CD4-positive, alpha-beta memory T cell (primary cell): ENCODE data around the gene CDK6. TPM values are rescaled to one million over a fixed set of nuclear protein-coding genes. Genes with fewer than 3 reads are reported as not detected.

Experiments used
- CTCF ChIA-PET: fragments of 350-600 bp; sonication (Branson Sonifier 250); formaldehyde crosslinking; loops from one replicate; lab custom pipeline; 2021; ENCODE audit warnings: inconsistent platforms; ENCODE audit not compliant: partially characterized antibody; lab: Charles Lee
- POLR2A ChIA-PET: fragments of 350-600 bp; sonication (Branson Sonifier 250); formaldehyde crosslinking; loops from one replicate; lab custom pipeline; 2021; ENCODE audit not compliant: partially characterized antibody; lab: Charles Lee
- DNase-seq, 5 donors: peaks; one replicate each; pipeline versions ENCODE4 v3.0.0 to v3.0.0-alpha.2; 2020 to 2022; ENCODE audit warnings: mixed read lengths in 1 of 5
- H3K27ac ChIP-seq: one replicate; pipeline ENCODE4 v1.7.0; 2013; ENCODE audit warnings: low read depth, low read length
- H3K27me3 ChIP-seq: 2 replicates; pipeline ENCODE4 v1.7.0; 2013; ENCODE audit warnings: mild to moderate bottlenecking, low read length, moderate library complexity; ENCODE audit not compliant: insufficient read depth
- H3K36me3 ChIP-seq: 2 replicates; pipeline ENCODE4 v1.7.0; 2013; ENCODE audit warnings: mild to moderate bottlenecking, low read length, moderate library complexity; ENCODE audit not compliant: insufficient read depth
- H3K4me1 ChIP-seq: 2 replicates; pipeline ENCODE4 v1.7.0; 2013; ENCODE audit warnings: mild to moderate bottlenecking, low read length, moderate library complexity; ENCODE audit not compliant: insufficient read depth
- H3K4me3 ChIP-seq, 2 donors: one replicate each; pipeline ENCODE4 v1.7.0; 2013; ENCODE audit warnings: low read length in 2 of 2, mild to moderate bottlenecking in 1 of 2
- H3K9me3 ChIP-seq, 2 donors: one replicate each; pipeline ENCODE4 v1.7.0; 2013; ENCODE audit warnings: low read length in 2 of 2, control low read depth in 1 of 2; ENCODE audit not compliant: control insufficient read depth in 1 of 2
- H3K27ac Mint-ChIP-seq, 7 donors: one replicate each; pipeline ENCODE4 v1.8.0; 2020 to 2021; ENCODE audit warnings: mixed read lengths in 7 of 7, mild to moderate bottlenecking in 6 of 7, inconsistent platforms in 3 of 7, moderate library complexity in 3 of 7
- H3K27me3 Mint-ChIP-seq, 2 donors: one replicate each; pipeline ENCODE4 v1.8.0; 2020 to 2021; ENCODE audit warnings: mixed read lengths in 2 of 2
- H3K36me3 Mint-ChIP-seq, 2 donors: one replicate each; pipeline ENCODE4 v1.8.0; 2020 to 2021; ENCODE audit warnings: mixed read lengths in 2 of 2, inconsistent platforms in 1 of 2, mild to moderate bottlenecking in 1 of 2
- H3K4me1 Mint-ChIP-seq, 4 donors: one replicate each; pipeline ENCODE4 v1.8.0; 2020 to 2021; ENCODE audit warnings: mixed read lengths in 4 of 4, mild to moderate bottlenecking in 1 of 4
- H3K4me3 Mint-ChIP-seq, 8 donors: one replicate each; pipeline ENCODE4 v1.8.0; 2020 to 2021; ENCODE audit warnings: mixed read lengths in 8 of 8, mild to moderate bottlenecking in 7 of 8, moderate library complexity in 6 of 8, inconsistent platforms in 3 of 8
- H3K9me3 Mint-ChIP-seq, 8 donors: one replicate each; pipeline ENCODE4 v1.8.0; 2020 to 2021; ENCODE audit warnings: mixed read lengths in 8 of 8, mild to moderate bottlenecking in 5 of 8, inconsistent platforms in 3 of 8, moderate library complexity in 1 of 8
- intact Hi-C: fragments of 100-400 bp; cut with micrococcal nuclease; formaldehyde crosslinking; loops from one replicate; pipeline ENCODE4 v1.15.1; 2023
- polyA plus RNA-seq, 2 donors: library from polyadenylated mRNA; unstranded; fragments of 300-500 nt; fragmentation: Illumina TruSeq; gene quantifications; one replicate each; pipeline ENCODE4 v1.2.3, GENCODE V29; 2021
- total RNA-seq, 2 experiments: library from RNA; stranded (reverse); gene quantifications; one replicate each; pipeline ENCODE4 v1.2.3, GENCODE V29; 2021

Gene CDK6
- total and polyA plus RNA-seq, 4 experiments from 2014 or later, result 18.4 to 23.6 (median 21.1) TPM

DNA sequence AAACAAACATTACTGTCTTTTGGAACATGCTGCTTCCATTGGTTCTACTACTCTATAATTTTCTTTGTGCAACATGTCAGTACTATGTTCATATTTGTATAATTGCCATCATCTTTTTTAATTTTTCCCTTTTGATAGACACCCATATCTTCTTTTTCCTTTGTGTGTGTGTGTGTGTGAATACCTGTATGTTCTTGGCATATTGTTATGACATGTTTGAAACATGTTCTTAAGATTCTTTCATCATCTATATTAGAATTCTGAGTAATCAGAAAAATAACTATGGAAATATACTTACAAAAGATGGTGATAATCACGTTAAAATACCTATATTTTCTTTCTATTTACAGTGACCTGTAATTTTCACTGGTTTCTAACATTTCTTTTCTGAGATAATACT lies 3.5 kb upstream of the CDK6 start:
- Histone ChIP-seq H3K27ac (no peak overlapping the region), H3K4me1 (no peaks in the 10 kb centered on the region), H3K4me3 (no peak overlapping the region), H3K27me3 (no peaks in the 10 kb centered on the region), H3K36me3 (no peaks in the 10 kb centered on the region), H3K9me3 (no peaks in the 10 kb centered on the region)
- H3K9me3 Mint-ChIP-seq, result peaks cover 0 to 2% (median 0%) of the 10 kb centered on the region in 8 donors
- H3K4me3 Mint-ChIP-seq, result no peak overlapping the region
- intact Hi-C loops, result loop anchor here (5.0 to 10.0 kb wide), 3 partner anchors 595 to 958 kb away; partner anchors contain the start of genes ANKIB1, CYP51A1, KRIT1 and MTERF1
- peaks cover 5 to 17% (median 11%) of the 10 kb centered on the region in 4 donors for H3K4me1 Mint-ChIP-seq
- no peak for DNase-seq
- no peak overlapping the region for H3K27ac Mint-ChIP-seq
- CTCF ChIA-PET, result no interaction called here
- H3K27me3 Mint-ChIP-seq, result no peaks in the 10 kb centered on the region
- POLR2A ChIA-PET, result interaction anchor here (1.0 kb wide), 2 partner anchors 9 to 312 kb away, joined by 3 to 4 read pairs; partner anchors contain the start of genes PEX1 and RBM48
- H3K36me3 Mint-ChIP-seq, result peaks cover 0 to 11% of the 10 kb centered on the region in 2 donors

DNA sequence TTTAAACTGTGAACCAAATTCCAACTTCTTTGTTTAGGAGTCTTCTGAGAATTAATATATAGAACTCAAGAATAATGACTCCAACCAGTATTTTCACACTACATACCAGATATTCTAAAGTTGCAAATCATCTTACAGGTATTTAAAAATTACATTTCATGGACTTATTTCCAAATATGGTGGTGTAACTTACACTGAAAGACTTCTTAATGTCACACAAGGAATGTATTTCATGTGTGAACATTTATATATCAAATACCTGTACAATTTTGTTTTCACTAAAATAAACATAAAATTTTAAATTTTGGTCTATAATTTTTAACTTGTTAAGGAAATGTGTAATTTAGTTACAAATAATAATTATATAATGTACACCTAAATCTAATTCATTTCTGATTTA lies 2.6 kb upstream of the CDK6 start:
- ChIA-PET POLR2A (interaction anchor here (1.0 kb wide), 1 partner anchor 311 kb away, joined by 4 read pairs; the partner anchor contains the start of genes PEX1 and RBM48), CTCF (interaction anchor here (0.6 kb wide), 1 partner anchor 246 kb away, joined by 3 read pairs; no protein-coding TSS in a partner anchor)
- intact Hi-C loops, result loop anchor here (5.0 to 10.0 kb wide), 3 partner anchors 594 to 957 kb away; partner anchors contain the start of genes ANKIB1, CYP51A1, KRIT1 and MTERF1
- H3K27me3 ChIP-seq, result no peaks in the 10 kb centered on the region
- Mint-ChIP-seq H3K27ac (no peak overlapping the region), H3K36me3 (peaks cover 0 to 15% of the 10 kb centered on the region in 2 donors), H3K4me1 (peaks cover 5 to 19% (median 11%) of the 10 kb centered on the region in 4 donors), H3K27me3 (no peaks in the 10 kb centered on the region), H3K9me3 (peaks cover 0 to 2% (median 0%) of the 10 kb centered on the region in 8 donors), H3K4me3 (no peak overlapping the region)
- DNase-seq, result no peak
- no peaks in the 10 kb centered on the region for H3K36me3 ChIP-seq
- H3K27ac ChIP-seq, result no peak overlapping the region
- H3K9me3 ChIP-seq, result no peaks in the 10 kb centered on the region
- H3K4me3 ChIP-seq, result no peak overlapping the region
- H3K4me1 ChIP-seq, result no peaks in the 10 kb centered on the region

DNA sequence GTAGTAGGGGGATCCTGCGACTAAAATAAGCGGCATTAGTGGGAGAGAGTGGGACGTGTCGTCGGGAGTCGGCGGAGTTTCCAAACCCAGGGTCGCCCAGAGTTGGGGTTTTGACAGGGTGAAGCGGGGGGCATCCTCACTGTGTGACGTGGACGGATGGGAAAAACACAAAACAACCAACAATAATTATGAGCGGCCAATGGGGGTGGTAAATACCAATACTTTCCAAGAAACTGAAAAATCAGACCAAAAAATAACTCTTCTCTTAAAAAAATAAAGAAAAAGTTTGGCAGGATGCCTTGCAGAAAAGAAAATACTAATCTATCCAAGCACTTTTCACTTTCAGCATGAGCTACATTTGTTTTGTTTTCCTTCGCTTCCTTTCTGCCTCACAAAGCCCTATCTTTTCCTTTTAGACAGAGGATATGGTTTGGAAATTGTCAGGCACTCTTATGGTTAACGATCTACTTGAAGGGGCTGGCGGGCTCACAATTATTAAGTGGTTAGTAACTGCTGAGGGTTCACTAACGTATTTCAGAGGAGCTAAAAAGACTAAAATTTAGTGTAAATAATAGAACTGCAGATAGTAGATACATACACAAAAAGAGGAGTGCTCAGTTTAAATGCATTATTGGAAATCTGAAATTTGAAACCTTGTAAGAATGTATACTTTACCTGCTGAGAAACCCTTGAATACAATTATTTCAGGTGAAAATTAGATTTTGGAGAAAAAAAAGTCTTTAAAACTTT lies 802 bp upstream of the CDK6 start:
- no peaks in the 10 kb centered on the region for H3K9me3 ChIP-seq

DNA sequence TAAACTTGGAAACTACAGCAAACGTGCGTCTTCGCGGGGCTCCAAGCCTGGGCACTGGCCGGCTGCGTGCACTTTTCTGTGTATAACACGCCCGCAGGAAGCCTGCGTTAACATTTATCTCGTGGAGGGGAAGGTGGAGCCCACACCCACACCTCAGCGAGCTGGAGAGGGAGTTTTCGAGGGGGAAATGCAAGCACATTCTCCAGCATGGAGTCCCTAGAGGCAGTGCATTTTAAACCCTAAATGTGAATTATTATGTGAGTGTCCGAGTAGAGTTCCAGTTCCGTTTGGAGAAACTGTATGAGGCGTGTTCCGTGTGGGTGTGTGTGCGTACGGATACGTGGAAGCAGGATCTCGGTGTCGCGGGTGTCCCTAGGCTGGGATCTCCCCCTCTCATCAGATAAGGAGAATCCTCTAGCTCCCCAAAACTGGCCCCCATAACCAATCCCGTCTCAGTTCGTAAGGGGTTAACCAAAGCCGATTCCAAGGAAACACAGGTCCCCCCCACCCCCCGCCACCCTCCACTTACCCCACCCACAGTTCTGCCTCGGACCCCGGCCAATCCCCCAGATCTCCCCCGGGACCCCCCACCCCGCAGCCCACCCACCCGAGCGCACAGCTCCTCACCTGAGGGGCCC lies 403 bp downstream of the CDK6 start:
- Mint-ChIP-seq H3K27me3 (no peaks in the 10 kb centered on the region), H3K9me3 (peaks cover 0 to 2% (median 0%) of the 10 kb centered on the region in 8 donors), H3K4me1 (peaks cover 20 to 48% (median 30%) of the 10 kb centered on the region in 4 donors), H3K27ac (peak overlapping the region; percentile 77 to 96 (median 87)), H3K36me3 (peaks cover 0 to 34% of the 10 kb centered on the region in 2 donors), H3K4me3 (peak overlapping the region; percentile 89 to 99 (median 96))
- peak overlapping the region; percentile 39 to 89 for H3K4me3 ChIP-seq
- H3K36me3 ChIP-seq, result no peaks in the 10 kb centered on the region
- no peaks in the 10 kb centered on the region for H3K27me3 ChIP-seq
- peak; percentile 40 to 75 (median 53) for DNase-seq
- CTCF ChIA-PET, result interaction anchor here (0.8 to 1.4 kb wide), 2 partner anchors 203 to 215 kb away, joined by 3 read pairs; no protein-coding TSS in a partner anchor
- no peaks in the 10 kb centered on the region for H3K9me3 ChIP-seq
- intact Hi-C loops, result loop anchor here (1.0 to 10.0 kb wide), 6 partner anchors 69 to 954 kb away; partner anchors contain the start of genes ANKIB1, CYP51A1, FAM133B and KRIT1
- POLR2A ChIA-PET, result interaction anchor here (0.6 to 2.4 kb wide), 17 partner anchors 10 to 396 kb away, joined by 3 to 11 read pairs (median 4); partner anchors contain the start of genes FAM133B, GATAD1, PEX1 and RBM48
- peaks cover 17% of the 10 kb centered on the region for H3K4me1 ChIP-seq
- H3K27ac ChIP-seq, result peak overlapping the region; percentile 68

More for the DNA sequence above, 802 bp upstream of the CDK6 start:
- Mint-ChIP-seq H3K27me3 (no peaks in the 10 kb centered on the region), H3K36me3 (peaks cover 0 to 28% of the 10 kb centered on the region in 2 donors), H3K9me3 (peaks cover 0 to 2% (median 0%) of the 10 kb centered on the region in 8 donors), H3K4me3 (peak overlapping the region; percentile 88 to 93 (median 92)), H3K4me1 (peaks cover 10 to 36% (median 19%) of the 10 kb centered on the region in 4 donors), H3K27ac (peak overlapping the region; percentile 77 to 94 (median 89))
- Histone ChIP-seq H3K27me3 (no peaks in the 10 kb centered on the region), H3K4me3 (peak overlapping the region in 1 of 2 donors; percentile 30), H3K4me1 (peaks cover 5% of the 10 kb centered on the region), H3K27ac (no peak overlapping the region), H3K36me3 (no peaks in the 10 kb centered on the region)
- intact Hi-C loops, result loop anchor here (5.0 to 10.0 kb wide), 3 partner anchors 592 to 955 kb away; partner anchors contain the start of genes ANKIB1, CYP51A1, KRIT1 and MTERF1
- ChIA-PET POLR2A (interaction anchor here (0.7 to 2.4 kb wide), 12 partner anchors 14 to 395 kb away, joined by 3 to 11 read pairs (median 4); partner anchors contain the start of genes FAM133B, GATAD1, PEX1 and RBM48), CTCF (interaction anchor here (1.5 kb wide), 1 partner anchor 27 kb away, joined by 4 read pairs; no protein-coding TSS in a partner anchor)
- no peak for DNase-seq

DNA sequence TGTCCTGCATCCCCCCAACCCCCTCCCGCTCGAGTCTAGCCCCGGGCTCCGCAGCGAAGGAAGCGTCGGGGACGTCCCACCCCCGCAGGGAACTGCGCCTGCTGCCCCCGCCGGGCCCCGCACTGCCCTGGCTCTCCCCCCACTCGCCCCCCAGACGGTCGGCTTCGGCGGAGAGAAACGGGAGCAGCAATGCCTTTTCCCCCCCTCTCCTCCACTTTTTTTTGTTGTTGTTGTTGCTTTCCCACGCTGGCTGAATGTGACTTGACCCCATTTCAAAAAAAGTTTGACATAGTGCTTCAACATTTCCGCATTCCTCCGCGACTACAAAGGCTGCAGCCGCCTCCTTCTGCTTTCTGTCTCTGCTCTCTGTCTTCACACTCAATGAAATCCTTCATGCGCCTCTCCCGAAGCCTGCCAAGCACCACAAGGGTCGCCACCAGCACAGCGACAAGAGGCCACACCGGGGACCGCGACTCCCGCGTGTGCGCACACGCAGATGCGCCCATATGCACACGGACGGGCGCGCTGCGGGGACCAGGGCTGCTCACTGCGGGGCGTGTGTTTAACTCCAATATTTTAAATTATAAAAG lies 1.0 kb downstream of the CDK6 start:
- Mint-ChIP-seq H3K36me3 (peaks cover under 1 to 38% of the 10 kb centered on the region in 2 donors), H3K27me3 (no peaks in the 10 kb centered on the region), H3K27ac (peak overlapping the region; percentile 77 to 96 (median 89)), H3K4me1 (peaks cover 26 to 54% (median 36%) of the 10 kb centered on the region in 4 donors), H3K9me3 (peaks cover 0 to 2% (median 0%) of the 10 kb centered on the region in 8 donors), H3K4me3 (peak overlapping the region; percentile 89 to 99 (median 96))
- Histone ChIP-seq H3K36me3 (no peaks in the 10 kb centered on the region), H3K4me3 (peak overlapping the region; percentile 39 to 89), H3K27ac (peak overlapping the region; percentile 68), H3K27me3 (no peaks in the 10 kb centered on the region), H3K9me3 (no peaks in the 10 kb centered on the region), H3K4me1 (peaks cover 23% of the 10 kb centered on the region)
- POLR2A ChIA-PET, result interaction anchor here (1.0 to 5.2 kb wide), 10 partner anchors 11 to 396 kb away, joined by 3 to 82 read pairs (median 6); partner anchors contain the start of genes PEX1, RBM48 and VPS50
- peak; percentile 54 to 68 (median 58) for DNase-seq
- intact Hi-C loops, result loop anchor here (1.0 to 10.0 kb wide), 6 partner anchors 69 to 953 kb away; partner anchors contain the start of genes ANKIB1, CYP51A1, FAM133B and KRIT1
- CTCF ChIA-PET, result interaction anchor here (0.8 to 5.5 kb wide), 4 partner anchors 20 to 215 kb away, joined by 3 to 122 read pairs (median 3); no protein-coding TSS in a partner anchor
